Activated T-helper 1 cell treated with anti-CD3 and anti-CD28 coated beads, Interleukin-12 subunit alpha, Interleukin-12 subunit beta, Interleukin-2, Interleukin-4 antibody, amounts not matched to agents 30 ng/mL and 10 ng/mL and 1 ng/mL, durations not matched to agents 14 hours and 24 hours and 36 hours (primary cell): Measurements from ENCODE around the gene VWC2. TPM values are rescaled to one million over a fixed set of nuclear protein-coding genes. Genes with fewer than 3 reads are reported as not detected.
"Not testable (repeated sequence)": the region's sequence is repeated elsewhere in the genome, so short reads cannot be mapped to it uniquely, and the experiment has no call there.

Experiments used
- DNase-seq: peaks from one replicate; pipeline ENCODE4 v3.0.0; 2021; ENCODE audit warnings: low spot score
- H3K27ac Mint-ChIP-seq: one replicate; pipeline ENCODE4 v1.8.0; 2021; ENCODE audit warnings: mild to moderate bottlenecking, mixed read lengths
- H3K27me3 Mint-ChIP-seq: one replicate; pipeline ENCODE4 v1.8.0; 2022; ENCODE audit warnings: mild to moderate bottlenecking, moderate library complexity, mixed read lengths; ENCODE audit not compliant: insufficient read depth
- H3K36me3 Mint-ChIP-seq: one replicate; pipeline ENCODE4 v1.8.0; 2021; ENCODE audit warnings: low read depth, mixed read lengths
- H3K4me1 Mint-ChIP-seq: one replicate; pipeline ENCODE4 v1.8.0; 2021; ENCODE audit warnings: low read depth, mixed read lengths
- H3K4me3 Mint-ChIP-seq: one replicate; pipeline ENCODE4 v1.8.0; 2021; ENCODE audit warnings: mild to moderate bottlenecking, moderate library complexity, mixed read lengths
- H3K9me3 Mint-ChIP-seq: one replicate; pipeline ENCODE4 v1.8.0; 2021; ENCODE audit warnings: mixed read lengths
- intact Hi-C: fragments of 100-400 bp; cut with micrococcal nuclease; formaldehyde crosslinking; loops from one replicate; pipeline ENCODE4 v1.15.1; 2024
- total RNA-seq: library from RNA; stranded (reverse); gene quantifications from 2 replicates; pipeline ENCODE4 v1.2.3, GENCODE V29; 2022

The VWC2 gene
- total RNA-seq, 1 donor from 2014 or later: not detected

DNA sequence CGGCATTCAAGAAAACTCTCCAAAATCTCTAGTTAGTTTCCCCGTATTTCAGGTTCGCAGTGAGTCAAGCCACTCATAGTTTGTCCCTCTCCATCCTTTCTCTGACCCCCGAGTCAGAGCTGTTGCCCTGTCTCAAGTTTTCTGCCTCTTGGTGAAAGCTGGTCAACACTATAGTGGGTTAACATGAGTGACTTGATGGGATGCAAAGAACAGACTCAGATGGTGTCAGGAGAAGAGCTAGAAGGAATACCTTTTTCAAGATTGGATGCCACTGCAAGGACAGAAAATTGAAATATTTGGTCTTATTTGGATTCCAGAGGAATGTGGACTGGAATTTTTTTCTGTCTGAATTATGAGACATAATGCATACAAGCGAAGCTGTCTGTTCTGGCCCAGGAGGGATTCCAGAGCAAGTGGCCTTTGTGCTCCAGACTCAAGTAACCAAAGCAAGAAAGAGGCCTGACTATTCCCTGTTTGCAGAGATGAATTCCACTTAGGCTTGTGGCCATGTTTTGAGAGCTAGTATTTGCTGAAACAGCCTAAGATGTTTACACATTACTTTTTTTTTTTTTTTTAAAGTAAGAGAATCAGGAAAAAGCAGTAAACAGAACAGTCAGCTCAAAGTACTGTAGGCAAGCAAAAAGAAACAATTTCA, 67.4 kb downstream of the VWC2 start:
- Mint-ChIP-seq H3K36me3 (no peaks in the 10 kb centered on the region), H3K9me3 (no peaks in the 10 kb centered on the region), H3K4me1 (no peaks in the 10 kb centered on the region), H3K4me3 (no peak overlapping the region), H3K27me3 (peaks cover 2% of the 10 kb centered on the region), H3K27ac (no peak overlapping the region)
- DNase-seq: no peak
- intact Hi-C loops: no loop called here

GRCh38 chr7:49845626-49846025, 72.2 kb downstream of the VWC2 start:
- Mint-ChIP-seq H3K9me3 (no peaks in the 10 kb centered on the region), H3K36me3 (no peaks in the 10 kb centered on the region), H3K4me3 (no peak overlapping the region), H3K4me1 (no peaks in the 10 kb centered on the region), H3K27me3 (peaks cover 2% of the 10 kb centered on the region), H3K27ac (no peak overlapping the region)
- no peak for DNase-seq
- intact Hi-C loops: no loop called here

DNA sequence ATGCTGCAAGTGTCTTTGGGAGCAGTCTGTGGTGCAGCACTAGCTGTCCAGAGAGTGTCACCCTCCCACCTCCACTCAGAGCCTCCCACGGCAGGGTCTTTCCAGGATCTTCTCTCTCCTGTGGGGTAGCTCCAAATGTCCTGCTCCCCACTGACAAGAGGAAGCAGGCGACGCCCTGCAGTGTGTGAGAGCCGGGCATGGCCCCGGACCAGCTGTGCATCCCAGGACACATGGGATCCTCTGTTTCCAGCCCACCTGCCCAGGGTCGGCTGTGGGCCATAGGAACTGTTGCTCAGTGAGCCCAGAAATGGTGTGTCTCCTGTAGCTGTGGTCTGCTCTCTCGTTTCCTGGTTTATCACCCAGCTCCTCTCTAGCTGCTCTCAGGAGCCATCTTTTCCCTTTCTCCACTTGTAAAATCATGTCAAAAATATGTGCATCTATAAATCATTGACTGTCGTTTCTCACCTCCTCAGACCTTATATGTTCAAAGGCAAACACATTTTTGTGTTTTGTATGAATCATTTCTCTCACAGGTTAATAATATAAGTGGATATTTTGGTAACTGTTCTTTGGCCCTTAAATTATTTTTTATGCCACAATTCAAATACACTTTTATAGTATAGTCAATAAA, 74.9 kb downstream of the VWC2 start:
- Mint-ChIP-seq H3K4me3 (no peak overlapping the region), H3K27me3 (no peaks in the 10 kb centered on the region), H3K9me3 (no peaks in the 10 kb centered on the region), H3K27ac (no peak overlapping the region), H3K36me3 (no peaks in the 10 kb centered on the region), H3K4me1 (no peaks in the 10 kb centered on the region)
- DNase-seq: no peak
- intact Hi-C loops: no loop called here

GRCh38 chr7:49850921-49851613, 77.6 kb downstream of the VWC2 start:
- no peaks in the 10 kb centered on the region for H3K4me1 Mint-ChIP-seq
- H3K27me3 Mint-ChIP-seq: no peaks in the 10 kb centered on the region
- H3K36me3 Mint-ChIP-seq: no peaks in the 10 kb centered on the region
- intact Hi-C loops: loop anchor here (10.0 kb wide), 1 partner anchor 1186 kb away; no protein-coding TSS in a partner anchor
- H3K4me3 Mint-ChIP-seq: no peak overlapping the region
- DNase-seq: no peak
- H3K9me3 Mint-ChIP-seq: no peaks in the 10 kb centered on the region
- no peak overlapping the region for H3K27ac Mint-ChIP-seq

DNA sequence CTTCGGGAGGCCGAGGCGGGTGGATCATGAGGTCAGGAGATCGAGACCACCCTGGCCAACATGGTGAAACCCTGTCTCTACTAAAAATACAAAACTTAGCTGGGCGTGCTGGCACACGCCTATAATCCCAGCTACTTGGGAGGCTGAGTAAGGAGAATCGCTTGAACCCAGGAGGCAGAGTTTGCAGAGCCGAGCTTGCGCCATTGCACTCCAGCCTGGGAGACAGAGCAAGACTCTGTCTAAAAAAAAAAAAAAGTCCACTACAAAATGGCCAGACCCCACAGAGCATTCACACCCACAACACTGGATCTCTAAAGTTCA, 78.1 kb downstream of the VWC2 start:
- H3K36me3 Mint-ChIP-seq, H3K27me3 Mint-ChIP-seq, H3K4me1 Mint-ChIP-seq, DNase-seq, H3K4me3 Mint-ChIP-seq, H3K27ac Mint-ChIP-seq, H3K9me3 Mint-ChIP-seq: not testable (repeated sequence)
- intact Hi-C loops: loop anchor here (10.0 kb wide), 1 partner anchor 1187 kb away; no protein-coding TSS in a partner anchor

DNA sequence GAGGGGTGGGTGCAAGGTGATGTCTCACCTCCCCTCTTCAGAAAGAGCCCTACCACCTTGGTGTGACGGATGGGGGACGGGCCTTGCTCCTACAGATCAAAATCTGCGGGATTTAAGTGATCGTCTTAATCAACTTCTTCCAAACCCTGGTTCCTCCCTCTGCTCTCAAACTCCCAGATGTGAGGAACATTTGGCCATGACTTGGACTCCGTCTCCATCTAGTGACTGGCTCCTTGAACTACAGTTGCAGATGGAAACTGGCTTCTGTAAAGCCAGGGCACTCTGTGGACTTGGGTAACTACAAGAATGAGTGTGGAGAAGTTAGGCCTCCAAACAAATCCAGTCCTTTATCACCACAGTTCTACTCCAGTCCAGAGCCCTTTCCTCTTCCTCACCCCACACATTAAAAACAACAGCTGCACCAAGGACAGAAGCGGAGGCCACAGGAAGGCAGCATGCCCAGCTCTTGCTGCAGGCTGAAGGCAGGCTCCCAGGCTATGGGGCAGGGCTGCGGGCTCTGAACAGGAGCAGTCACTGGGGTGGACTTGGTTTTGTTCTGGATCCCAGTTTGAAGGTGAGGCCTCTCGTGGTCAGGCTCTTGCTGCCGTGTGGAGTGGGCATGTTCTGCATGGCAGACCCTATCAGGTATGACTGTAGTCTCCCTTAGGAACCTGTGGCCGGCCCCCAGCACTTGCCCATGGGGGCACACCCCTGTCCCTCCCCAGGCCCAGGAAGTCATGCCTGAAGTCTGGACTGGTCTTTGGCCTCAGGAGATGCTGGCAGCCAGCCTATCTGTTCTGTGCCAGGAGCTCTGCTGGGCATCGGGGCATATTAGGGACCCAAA, 79.4 kb downstream of the VWC2 start:
- Mint-ChIP-seq H3K9me3 (no peaks in the 10 kb centered on the region), H3K27ac (no peak overlapping the region), H3K36me3 (no peaks in the 10 kb centered on the region), H3K4me3 (no peak overlapping the region), H3K27me3 (no peaks in the 10 kb centered on the region), H3K4me1 (no peaks in the 10 kb centered on the region)
- no peak for DNase-seq
- intact Hi-C loops: loop anchor here (2.0 to 10.0 kb wide), 2 partner anchors 1188 to 1554 kb away; no protein-coding TSS in a partner anchor

GRCh38 chr7:49855281-49855980, 82.0 kb downstream of the VWC2 start:
- Mint-ChIP-seq H3K36me3 (no peaks in the 10 kb centered on the region), H3K9me3 (no peaks in the 10 kb centered on the region), H3K4me1 (no peaks in the 10 kb centered on the region), H3K27ac (no peak overlapping the region), H3K27me3 (no peaks in the 10 kb centered on the region), H3K4me3 (no peak overlapping the region)
- DNase-seq: no peak
- intact Hi-C loops: loop anchor here (10.0 kb wide), 1 partner anchor 1191 kb away; no protein-coding TSS in a partner anchor

GRCh38 chr7:49860293-49860692, 86.9 kb downstream of the VWC2 start:
- Mint-ChIP-seq H3K27me3 (no peaks in the 10 kb centered on the region), H3K27ac (no peak overlapping the region), H3K36me3 (no peaks in the 10 kb centered on the region), H3K9me3 (no peaks in the 10 kb centered on the region), H3K4me3 (no peak overlapping the region), H3K4me1 (no peaks in the 10 kb centered on the region)
- DNase-seq: no peak
- intact Hi-C loops: no loop called here

GRCh38 chr7:49866076-49866735, 92.8 kb downstream of the VWC2 start:
- DNase-seq: no peak
- intact Hi-C loops: no loop called here
- no peak overlapping the region for H3K4me3 Mint-ChIP-seq
- H3K36me3 Mint-ChIP-seq: no peaks in the 10 kb centered on the region
- no peaks in the 10 kb centered on the region for H3K27me3 Mint-ChIP-seq
- H3K27ac Mint-ChIP-seq: no peak overlapping the region
- H3K9me3 Mint-ChIP-seq: no peaks in the 10 kb centered on the region
- no peaks in the 10 kb centered on the region for H3K4me1 Mint-ChIP-seq

- Mint-ChIP-seq H3K4me3 (no peak overlapping the region), H3K9me3 (no peaks in the 10 kb centered on the region), H3K27ac (no peak overlapping the region), H3K4me1 (no peaks in the 10 kb centered on the region), H3K27me3 (no peaks in the 10 kb centered on the region), H3K36me3 (no peaks in the 10 kb centered on the region)
- intact Hi-C loops: no loop called here
- DNase-seq: no peak
Measured at GRCh38 chr7:49866910-49867309, 93.5 kb downstream of the VWC2 start.

DNA sequence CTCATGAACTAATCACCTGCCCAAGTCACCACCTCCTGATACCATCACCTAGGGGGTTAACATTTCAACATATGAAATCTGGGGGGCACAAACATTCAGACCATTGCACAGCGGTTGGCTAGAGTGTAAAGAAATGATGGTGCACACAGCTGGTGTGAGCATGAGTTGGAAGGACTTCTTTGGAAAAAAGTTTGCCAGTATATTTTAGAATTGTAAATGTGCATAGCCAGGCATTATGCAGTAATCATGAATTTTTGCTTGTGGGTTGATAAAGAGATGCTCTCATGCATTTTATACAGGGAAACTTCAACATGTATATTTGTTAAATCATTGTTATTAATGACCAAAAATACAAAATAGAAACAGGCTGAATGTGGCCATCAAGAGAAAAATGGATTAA, 100.0 kb downstream of the VWC2 start:
- no peaks in the 10 kb centered on the region for H3K9me3 Mint-ChIP-seq
- DNase-seq: no peak
- no peaks in the 10 kb centered on the region for H3K36me3 Mint-ChIP-seq
- H3K4me1 Mint-ChIP-seq: no peaks in the 10 kb centered on the region
- H3K27me3 Mint-ChIP-seq: no peaks in the 10 kb centered on the region
- intact Hi-C loops: no loop called here
- no peak overlapping the region for H3K4me3 Mint-ChIP-seq
- no peak overlapping the region for H3K27ac Mint-ChIP-seq

DNA sequence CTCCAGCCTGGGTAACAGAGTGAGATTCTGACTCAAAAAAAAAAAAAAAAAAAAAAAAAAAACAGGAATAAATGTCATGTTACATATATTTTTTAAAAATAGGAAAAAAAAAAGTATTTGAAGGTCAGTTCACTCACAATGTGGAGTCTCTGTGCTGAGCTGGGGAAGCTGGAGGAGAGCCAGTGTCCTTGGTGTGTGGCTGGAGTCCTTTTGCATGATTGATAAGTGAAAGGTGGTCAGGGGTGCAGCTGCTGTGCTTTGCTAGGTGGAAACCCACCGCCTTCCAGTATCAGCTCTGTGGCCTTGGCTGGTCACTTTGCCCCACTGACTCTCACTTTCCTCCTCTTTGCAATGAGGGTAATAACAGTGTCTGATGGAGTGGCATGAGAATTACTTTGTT, 101.9 kb downstream of the VWC2 start:
- no peaks in the 10 kb centered on the region for H3K4me1 Mint-ChIP-seq
- H3K9me3 Mint-ChIP-seq: no peaks in the 10 kb centered on the region
- H3K4me3 Mint-ChIP-seq: no peak overlapping the region
- H3K27ac Mint-ChIP-seq: no peak overlapping the region
- no peak for DNase-seq
- no peaks in the 10 kb centered on the region for H3K27me3 Mint-ChIP-seq
- intact Hi-C loops: no loop called here
- H3K36me3 Mint-ChIP-seq: no peaks in the 10 kb centered on the region
